SK-N-SH treated with all-trans-retinoic acid at 6 μM for 48 hours (cell line): ENCODE results near the gene NPY5R.

Experiments
- ATAC-seq: fragments of 200-7000 bp; cut with Tn5 transposase; 3 replicates; pipeline ENCODE4 v1.9.1; 2020; ENCODE audit warnings: mild to moderate bottlenecking, moderate library complexity
- ARNTL ChIP-seq: fragments of 450-650 bp; formaldehyde crosslinking; IDR thresholded peaks from 2 replicates; pipeline ENCODE4 v1.5.0; 2020; ENCODE audit warnings: low read depth, mild to moderate bottlenecking, moderate library complexity, borderline replicate concordance
- BACH2 ChIP-seq: fragments of 250-450 bp; sonication (Bioruptor Pico); IDR thresholded peaks from 2 replicates; pipeline ENCODE4 v1.9.0; 2021; ENCODE audit warnings: mild to moderate bottlenecking, borderline replicate concordance
- ESRRG ChIP-seq: fragments of 250-450 bp; sonication (Bioruptor Pico); IDR thresholded peaks from 2 replicates; pipeline ENCODE4 v1.6.1; 2021; ENCODE audit warnings: mild to moderate bottlenecking
- GLIS3 ChIP-seq: fragments of 250-450 bp; sonication (Bioruptor Pico); IDR thresholded peaks from 2 replicates; pipeline ENCODE4 v1.5.0; 2020; ENCODE audit warnings: mild to moderate bottlenecking, moderate library complexity
- OSR1 ChIP-seq: fragments of 250-450 bp; sonication (Bioruptor Pico); IDR thresholded peaks from 2 replicates; pipeline ENCODE4 v1.8.0; 2022; ENCODE audit warnings: moderate library complexity, mild to moderate bottlenecking, inconsistent platforms
- POU6F1 ChIP-seq: fragments of 250-450 bp; sonication (Bioruptor Pico); IDR thresholded peaks from 2 replicates; pipeline ENCODE4 v1.8.0; 2021; ENCODE audit warnings: low read depth, mild to moderate bottlenecking, moderate library complexity, borderline replicate concordance
- PPARA ChIP-seq: fragments of 250-450 bp; sonication (Bioruptor Pico); IDR thresholded peaks from 2 replicates; pipeline ENCODE4 v1.5.0; 2020; ENCODE audit warnings: mild to moderate bottlenecking, borderline replicate concordance
- RARB ChIP-seq: fragments of 250-450 bp; sonication (Bioruptor Pico); IDR thresholded peaks from 2 replicates; pipeline ENCODE4 v1.8.0; 2021; ENCODE audit warnings: mild to moderate bottlenecking, moderate library complexity
- SNAI2 ChIP-seq: fragments of 250-450 bp; sonication (Bioruptor Pico); IDR thresholded peaks from 2 replicates; pipeline ENCODE4 v1.5.0; 2020; ENCODE audit warnings: mild to moderate bottlenecking, moderate library complexity
- TCF4 ChIP-seq: fragments of 250-450 bp; sonication (Bioruptor Pico); IDR thresholded peaks from 2 replicates; pipeline ENCODE4 v1.8.0; 2021; ENCODE audit warnings: mild to moderate bottlenecking, moderate library complexity, borderline replicate concordance
- TOX ChIP-seq: fragments of 250-450 bp; sonication (Bioruptor Pico); IDR thresholded peaks from 2 replicates; pipeline ENCODE4 v1.8.0; 2021; ENCODE audit warnings: mild to moderate bottlenecking, moderate library complexity, borderline replicate concordance
- TSHZ2 ChIP-seq: fragments of 250-450 bp; sonication (Bioruptor Pico); IDR thresholded peaks from 2 replicates; pipeline ENCODE4 v1.5.0; 2020; ENCODE audit warnings: mild to moderate bottlenecking, moderate library complexity
- ZC3H10 ChIP-seq: fragments of 250-450 bp; sonication (Bioruptor Pico); IDR thresholded peaks from 2 replicates; pipeline ENCODE4 v1.5.1; 2021; ENCODE audit warnings: mild to moderate bottlenecking, moderate library complexity
- ZFP3 ChIP-seq: fragments of 250-450 bp; sonication (Bioruptor Pico); IDR thresholded peaks from 2 replicates; pipeline ENCODE4 v1.5.0; 2020; ENCODE audit warnings: mild to moderate bottlenecking, moderate library complexity
- ZNF565 ChIP-seq: fragments of 450-650 bp; formaldehyde crosslinking; conservative IDR thresholded peaks from 2 replicates; pipeline ENCODE4 v1.5.0; 2020; ENCODE audit warnings: low read depth, mild to moderate bottlenecking, moderate library complexity
- TF ChIP-seq, protein P1 (sequence below): fragments of 250-450 bp; sonication (Bioruptor Pico); IDR thresholded peaks from 2 replicates; pipeline ENCODE4 v1.5.1; 2020; ENCODE audit warnings: low read depth, mild to moderate bottlenecking, moderate library complexity
- TF ChIP-seq, protein P2 (sequence below): fragments of 250-450 bp; sonication (Bioruptor Pico); IDR thresholded peaks from 2 replicates; pipeline ENCODE4 v1.8.0; 2020; ENCODE audit warnings: mild to moderate bottlenecking, moderate library complexity, borderline replicate concordance

Gene NPY5R

DNA sequence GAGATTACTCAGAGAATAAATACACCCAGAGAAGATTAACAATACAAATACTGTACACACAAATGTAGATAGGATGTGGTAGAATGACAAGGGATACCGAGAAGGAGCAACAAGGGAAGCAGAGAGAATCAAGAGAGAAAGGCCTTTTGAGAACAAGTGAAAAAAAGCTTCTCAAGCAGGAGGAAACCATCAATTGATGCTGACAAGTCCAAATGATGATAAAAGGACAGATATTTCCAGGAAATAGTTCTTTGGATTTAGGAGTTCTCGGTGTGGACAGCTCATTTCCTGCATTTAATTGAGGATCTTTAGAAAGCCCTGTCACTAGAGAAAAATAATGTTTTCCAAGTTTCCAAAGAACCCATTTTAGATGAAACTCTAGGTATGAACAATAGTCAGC is 48.1 kb downstream of the NPY5R start:
- TF ChIP-seq, protein P1, sequence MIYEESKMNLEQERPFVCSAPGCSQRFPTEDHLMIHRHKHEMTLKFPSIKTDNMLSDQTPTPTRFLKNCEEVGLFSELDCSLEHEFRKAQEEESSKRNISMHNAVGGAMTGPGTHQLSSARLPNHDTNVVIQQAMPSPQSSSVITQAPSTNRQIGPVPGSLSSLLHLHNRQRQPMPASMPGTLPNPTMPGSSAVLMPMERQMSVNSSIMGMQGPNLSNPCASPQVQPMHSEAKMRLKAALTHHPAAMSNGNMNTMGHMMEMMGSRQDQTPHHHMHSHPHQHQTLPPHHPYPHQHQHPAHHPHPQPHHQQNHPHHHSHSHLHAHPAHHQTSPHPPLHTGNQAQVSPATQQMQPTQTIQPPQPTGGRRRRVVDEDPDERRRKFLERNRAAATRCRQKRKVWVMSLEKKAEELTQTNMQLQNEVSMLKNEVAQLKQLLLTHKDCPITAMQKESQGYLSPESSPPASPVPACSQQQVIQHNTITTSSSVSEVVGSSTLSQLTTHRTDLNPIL (CRISPR knock-in tag) = no peak
- TF ChIP-seq, all 23 proteins: peak for 0
- no peak for ATAC-seq

DNA sequence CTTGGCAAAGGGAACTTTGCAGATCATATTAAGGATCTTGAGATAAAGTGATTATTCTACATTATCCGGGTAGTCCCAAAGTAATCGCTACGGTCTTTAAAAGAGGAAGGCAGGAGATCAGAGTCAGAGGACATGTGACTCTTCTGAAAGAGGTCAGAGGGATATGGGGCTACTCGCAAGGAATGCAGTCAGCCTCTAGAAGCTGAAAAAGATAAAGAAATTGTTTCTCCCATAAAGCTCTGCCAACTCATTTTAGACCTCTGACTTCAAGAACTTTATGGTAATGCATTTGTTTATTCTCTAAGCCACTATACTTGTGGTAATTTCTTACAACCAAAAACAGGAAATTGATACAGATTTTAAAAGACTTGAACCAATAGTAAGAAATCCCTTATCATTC is 48.6 kb downstream of the NPY5R start:
- TF ChIP-seq PPARA (CRISPR knock-in tag) (no peak), TSHZ2 (CRISPR knock-in tag) (no peak), GLIS3 (no peak), POU6F1 (no peak), ZNF565 (CRISPR knock-in tag) (no peak), SNAI2 (CRISPR knock-in tag) (no peak), RARB (CRISPR knock-in tag) (no peak), OSR1 (CRISPR knock-in tag) (no peak), TOX (CRISPR knock-in tag) (no peak), BACH2 (CRISPR knock-in tag) (no peak), ZFP3 (CRISPR knock-in tag) (no peak), ZC3H10 (CRISPR knock-in tag) (no peak), ARNTL (CRISPR knock-in tag) (no peak), TCF4 (no peak)
- TF ChIP-seq, protein P2, sequence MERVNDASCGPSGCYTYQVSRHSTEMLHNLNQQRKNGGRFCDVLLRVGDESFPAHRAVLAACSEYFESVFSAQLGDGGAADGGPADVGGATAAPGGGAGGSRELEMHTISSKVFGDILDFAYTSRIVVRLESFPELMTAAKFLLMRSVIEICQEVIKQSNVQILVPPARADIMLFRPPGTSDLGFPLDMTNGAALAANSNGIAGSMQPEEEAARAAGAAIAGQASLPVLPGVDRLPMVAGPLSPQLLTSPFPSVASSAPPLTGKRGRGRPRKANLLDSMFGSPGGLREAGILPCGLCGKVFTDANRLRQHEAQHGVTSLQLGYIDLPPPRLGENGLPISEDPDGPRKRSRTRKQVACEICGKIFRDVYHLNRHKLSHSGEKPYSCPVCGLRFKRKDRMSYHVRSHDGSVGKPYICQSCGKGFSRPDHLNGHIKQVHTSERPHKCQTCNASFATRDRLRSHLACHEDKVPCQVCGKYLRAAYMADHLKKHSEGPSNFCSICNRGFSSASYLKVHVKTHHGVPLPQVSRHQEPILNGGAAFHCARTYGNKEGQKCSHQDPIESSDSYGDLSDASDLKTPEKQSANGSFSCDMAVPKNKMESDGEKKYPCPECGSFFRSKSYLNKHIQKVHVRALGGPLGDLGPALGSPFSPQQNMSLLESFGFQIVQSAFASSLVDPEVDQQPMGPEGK = no peak
- no peak for ATAC-seq

DNA sequence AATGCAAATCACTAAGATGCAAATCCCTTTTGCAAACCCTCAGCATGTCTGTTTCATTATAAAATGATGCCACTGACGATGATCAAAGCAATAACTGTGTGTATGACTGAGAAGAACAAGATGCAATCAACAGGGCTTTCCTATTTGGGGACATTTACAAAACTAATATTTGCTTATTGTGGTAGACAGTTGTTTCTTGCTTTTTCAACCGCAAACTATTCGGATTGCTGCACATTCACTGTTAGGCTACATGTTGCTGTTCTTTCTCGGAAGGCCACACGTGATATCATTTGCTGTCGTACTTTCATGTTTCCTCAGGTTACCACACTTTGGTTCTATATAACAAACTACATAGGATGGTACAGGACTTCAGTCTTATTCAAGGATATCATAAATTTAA is 49.8 kb downstream of the NPY5R start:
- no peak for ATAC-seq

More for the DNA sequence above, 49.8 kb downstream of the NPY5R start:
- TF ChIP-seq PPARA (CRISPR knock-in tag) = no peak
- TF ChIP-seq GLIS3 = no peak
- no peak for TF ChIP-seq TSHZ2 (CRISPR knock-in tag)
- TF ChIP-seq ESRRG (CRISPR knock-in tag) = no peak
- TF ChIP-seq SNAI2 (CRISPR knock-in tag) = no peak
- TF ChIP-seq, protein P2 = no peak
- TF ChIP-seq BACH2 (CRISPR knock-in tag) = no peak
- no peak for TF ChIP-seq POU6F1
- TF ChIP-seq, all 23 proteins: peak for 0
